OCI-LY1 (cell line): ENCODE results near the gene CACNB1.
"Not testable (repeated sequence)": the region's sequence is repeated elsewhere in the genome, so short reads cannot be mapped to it uniquely, and the experiment has no call there.

Experiments
- H2AFZ ChIP-seq: fragments of 200-600 bp; sonication (generic), shearing (Covaris generic); 2 replicates; pipeline ENCODE4 v1.6.0; 2014; ENCODE audit warnings: antibody characterized with exemption, mild to moderate bottlenecking, low read length
- H3F3A ChIP-seq: fragments of 200-600 bp; sonication (generic), shearing (Covaris generic); 2 replicates; pipeline ENCODE4 v1.6.0; 2014; ENCODE audit warnings: mild to moderate bottlenecking, antibody characterized with exemption, low read length, moderate library complexity; ENCODE audit not compliant: insufficient read depth
- H3K27ac ChIP-seq: fragments of 200-600 bp; sonication (generic); 2 replicates; pipeline ENCODE4 v1.5.1; 2014; ENCODE audit warnings: low read length, mixed run types, mild to moderate bottlenecking, low read depth; ENCODE audit not compliant: poor library complexity, severe bottlenecking
- H3K27me3 ChIP-seq: fragments of 200-600 bp; sonication (generic); 2 replicates; pipeline ENCODE4 v1.6.0; 2014; ENCODE audit warnings: antibody characterized with exemption, mild to moderate bottlenecking, low read length, moderate library complexity; ENCODE audit not compliant: insufficient read depth
- H3K36me3 ChIP-seq: fragments of 200-600 bp; sonication (generic); 2 replicates; pipeline ENCODE4 v1.6.1; 2014; ENCODE audit warnings: mild to moderate bottlenecking, antibody characterized with exemption, low read length, moderate library complexity, mixed read lengths; ENCODE audit not compliant: insufficient read depth
- H3K4me1 ChIP-seq: fragments of 200-600 bp; sonication (generic); 2 replicates; pipeline ENCODE4 v1.5.1; 2014; ENCODE audit warnings: mild to moderate bottlenecking, low read length, moderate library complexity; ENCODE audit not compliant: insufficient read depth, severe bottlenecking
- H3K4me2 ChIP-seq: fragments of 200-600 bp; sonication (generic), shearing (Covaris generic); 2 replicates; pipeline ENCODE4 v1.6.1; 2014; ENCODE audit warnings: low read length
- H3K4me3 ChIP-seq: fragments of 200-600 bp; sonication (generic); 2 replicates; pipeline ENCODE4 v1.5.1; 2014; ENCODE audit warnings: low read length, low read depth, mild to moderate bottlenecking, mixed read lengths; ENCODE audit not compliant: poor library complexity, severe bottlenecking
- H3K79me2 ChIP-seq: fragments of 200-600 bp; shearing (Covaris generic); 2 replicates; pipeline ENCODE4 v1.6.1; 2016; ENCODE audit warnings: mixed run types, low read length, mixed read lengths; ENCODE audit not compliant: insufficient read depth
- H3K9ac ChIP-seq: fragments of 200-600 bp; sonication (generic), shearing (Covaris generic); 2 replicates; pipeline ENCODE4 v1.6.1; 2014; ENCODE audit warnings: mild to moderate bottlenecking, low read length, mixed read lengths
- H3K9me2 ChIP-seq: fragments of 200-600 bp; sonication (generic), shearing (Covaris generic); 2 replicates; pipeline ENCODE4 v1.6.1; 2014; ENCODE audit warnings: low read depth, mild to moderate bottlenecking, low read length, mixed read lengths
- H3K9me3 ChIP-seq: fragments of 200-600 bp; shearing (Covaris generic); 2 replicates; pipeline ENCODE4 v1.6.1; 2014; ENCODE audit warnings: low read length, mixed read lengths
- H4K20me1 ChIP-seq: fragments of 200-600 bp; sonication (generic), shearing (Covaris generic); 2 replicates; pipeline ENCODE4 v1.6.0; 2016; ENCODE audit warnings: mild to moderate bottlenecking, low read length; ENCODE audit not compliant: insufficient read depth
- EZH2 ChIP-seq: fragments of 200-600 bp; sonication (generic), shearing (Covaris generic); IDR thresholded peaks from 2 replicates; pipeline ENCODE4 v1.8.0; 2017; ENCODE audit warnings: borderline replicate concordance, mixed run types, mild to moderate bottlenecking, antibody characterized with exemption, low read length, moderate library complexity, mixed read lengths
- TF ChIP-seq, protein P1 (sequence below): fragments of 200-600 bp; sonication (generic), shearing (Covaris generic); IDR thresholded peaks from 2 replicates; pipeline ENCODE4 v1.5.1; 2017; ENCODE audit warnings: mild to moderate bottlenecking, antibody characterized with exemption, low read length, moderate library complexity, mixed read lengths

The CACNB1 gene

DNA sequence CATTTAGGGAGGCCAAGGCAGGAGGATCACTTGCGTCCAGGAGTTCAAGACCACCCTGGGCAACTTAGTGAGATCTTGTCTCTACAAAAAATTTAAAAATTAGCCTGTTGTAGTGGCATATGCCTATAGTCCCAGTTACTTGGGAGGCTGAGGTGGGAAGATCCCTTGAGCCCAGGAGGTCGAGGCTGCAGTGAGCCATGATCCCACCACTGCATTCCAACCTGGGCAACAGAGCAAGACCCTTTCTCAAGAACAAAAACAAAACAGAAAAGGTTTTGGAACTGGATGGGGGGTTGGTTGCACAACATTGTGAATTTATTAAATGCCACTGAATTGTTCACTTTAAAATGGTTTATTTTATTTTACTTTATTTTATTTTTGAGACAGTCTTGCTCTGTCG is 67.3 kb downstream of the CACNB1 start:
- H4K20me1 ChIP-seq: no peaks in the 10 kb centered on the region
- H3K27me3 ChIP-seq: peaks cover 7% of the 10 kb centered on the region; the same call in 1 of the 2 replicates
- H3F3A ChIP-seq: no peaks in the 10 kb centered on the region
- H3K27ac ChIP-seq: no peak overlapping the region
- TF ChIP-seq EZH2: no peak
- TF ChIP-seq, protein P1, sequence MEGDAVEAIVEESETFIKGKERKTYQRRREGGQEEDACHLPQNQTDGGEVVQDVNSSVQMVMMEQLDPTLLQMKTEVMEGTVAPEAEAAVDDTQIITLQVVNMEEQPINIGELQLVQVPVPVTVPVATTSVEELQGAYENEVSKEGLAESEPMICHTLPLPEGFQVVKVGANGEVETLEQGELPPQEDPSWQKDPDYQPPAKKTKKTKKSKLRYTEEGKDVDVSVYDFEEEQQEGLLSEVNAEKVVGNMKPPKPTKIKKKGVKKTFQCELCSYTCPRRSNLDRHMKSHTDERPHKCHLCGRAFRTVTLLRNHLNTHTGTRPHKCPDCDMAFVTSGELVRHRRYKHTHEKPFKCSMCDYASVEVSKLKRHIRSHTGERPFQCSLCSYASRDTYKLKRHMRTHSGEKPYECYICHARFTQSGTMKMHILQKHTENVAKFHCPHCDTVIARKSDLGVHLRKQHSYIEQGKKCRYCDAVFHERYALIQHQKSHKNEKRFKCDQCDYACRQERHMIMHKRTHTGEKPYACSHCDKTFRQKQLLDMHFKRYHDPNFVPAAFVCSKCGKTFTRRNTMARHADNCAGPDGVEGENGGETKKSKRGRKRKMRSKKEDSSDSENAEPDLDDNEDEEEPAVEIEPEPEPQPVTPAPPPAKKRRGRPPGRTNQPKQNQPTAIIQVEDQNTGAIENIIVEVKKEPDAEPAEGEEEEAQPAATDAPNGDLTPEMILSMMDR: no peak
- no peaks in the 10 kb centered on the region for H3K4me1 ChIP-seq
- H2AFZ ChIP-seq: no peak overlapping the region
- no peak overlapping the region for H3K9ac ChIP-seq
- no peaks in the 10 kb centered on the region for H3K36me3 ChIP-seq
- no peak overlapping the region for H3K4me2 ChIP-seq
- H3K9me3 ChIP-seq: no peaks in the 10 kb centered on the region
- no peaks in the 10 kb centered on the region for H3K9me2 ChIP-seq
- no peak overlapping the region for H3K4me3 ChIP-seq
- H3K79me2 ChIP-seq: no peaks in the 10 kb centered on the region

DNA sequence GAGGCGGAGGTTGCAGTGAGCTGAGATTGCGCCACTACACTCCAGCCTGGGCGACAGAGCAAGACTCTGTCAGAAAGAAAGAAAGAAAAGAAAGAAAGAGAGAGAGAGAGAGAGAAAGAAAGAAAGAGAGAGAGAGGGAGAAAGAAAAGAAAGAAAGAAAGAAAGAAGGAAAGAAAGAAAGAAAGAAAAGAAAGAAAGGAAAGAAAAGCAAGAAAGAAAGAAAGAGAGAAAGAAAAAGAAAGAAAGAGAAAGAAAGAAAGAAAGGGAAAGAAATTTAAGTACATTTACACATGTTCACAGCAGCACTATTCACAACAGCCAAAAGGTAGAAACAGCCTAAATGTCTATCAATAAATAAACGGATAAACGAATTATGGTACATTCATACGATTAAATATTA is 67.9 kb downstream of the CACNB1 start:
- not testable (repeated sequence) for H3K4me3 ChIP-seq, H3K27ac ChIP-seq, H3K4me2 ChIP-seq, H3K79me2 ChIP-seq, H3K9me3 ChIP-seq, H3K9me2 ChIP-seq, H2AFZ ChIP-seq, H3F3A ChIP-seq, H3K36me3 ChIP-seq, H3K4me1 ChIP-seq, H3K27me3 ChIP-seq, H3K9ac ChIP-seq, H4K20me1 ChIP-seq

DNA sequence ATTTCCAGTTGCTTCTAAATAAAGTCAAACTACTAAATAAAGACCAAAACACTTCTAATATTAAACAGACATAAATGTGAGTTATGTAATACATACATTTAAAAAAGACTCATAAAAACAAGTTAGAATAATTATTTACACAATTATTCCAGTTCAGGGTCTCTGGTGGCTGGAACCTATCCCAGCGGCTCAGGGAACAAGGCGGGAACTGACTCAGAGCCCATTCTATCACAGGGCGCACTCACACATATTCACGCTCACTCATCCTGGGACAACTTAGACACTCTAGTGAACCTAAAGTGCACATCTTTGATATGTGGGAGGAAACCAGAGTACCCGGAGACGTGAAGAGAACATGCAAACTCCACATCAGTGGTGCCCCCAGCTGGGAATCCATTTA is 71.0 kb downstream of the CACNB1 start:
- H3K9me3 ChIP-seq: no peaks in the 10 kb centered on the region
- TF ChIP-seq, protein P1: no peak
- TF ChIP-seq EZH2: no peak
- no peak overlapping the region for H3K27ac ChIP-seq
- H3K4me2 ChIP-seq: no peak overlapping the region
- no peaks in the 10 kb centered on the region for H4K20me1 ChIP-seq
- H3F3A ChIP-seq: no peaks in the 10 kb centered on the region
- H3K79me2 ChIP-seq: no peaks in the 10 kb centered on the region
- no peak overlapping the region for H3K9ac ChIP-seq
- no peaks in the 10 kb centered on the region for H3K4me1 ChIP-seq
- H2AFZ ChIP-seq: no peak overlapping the region
- no peak overlapping the region for H3K4me3 ChIP-seq
- H3K36me3 ChIP-seq: no peaks in the 10 kb centered on the region
- no peaks in the 10 kb centered on the region for H3K9me2 ChIP-seq
- no peaks in the 10 kb centered on the region for H3K27me3 ChIP-seq

DNA sequence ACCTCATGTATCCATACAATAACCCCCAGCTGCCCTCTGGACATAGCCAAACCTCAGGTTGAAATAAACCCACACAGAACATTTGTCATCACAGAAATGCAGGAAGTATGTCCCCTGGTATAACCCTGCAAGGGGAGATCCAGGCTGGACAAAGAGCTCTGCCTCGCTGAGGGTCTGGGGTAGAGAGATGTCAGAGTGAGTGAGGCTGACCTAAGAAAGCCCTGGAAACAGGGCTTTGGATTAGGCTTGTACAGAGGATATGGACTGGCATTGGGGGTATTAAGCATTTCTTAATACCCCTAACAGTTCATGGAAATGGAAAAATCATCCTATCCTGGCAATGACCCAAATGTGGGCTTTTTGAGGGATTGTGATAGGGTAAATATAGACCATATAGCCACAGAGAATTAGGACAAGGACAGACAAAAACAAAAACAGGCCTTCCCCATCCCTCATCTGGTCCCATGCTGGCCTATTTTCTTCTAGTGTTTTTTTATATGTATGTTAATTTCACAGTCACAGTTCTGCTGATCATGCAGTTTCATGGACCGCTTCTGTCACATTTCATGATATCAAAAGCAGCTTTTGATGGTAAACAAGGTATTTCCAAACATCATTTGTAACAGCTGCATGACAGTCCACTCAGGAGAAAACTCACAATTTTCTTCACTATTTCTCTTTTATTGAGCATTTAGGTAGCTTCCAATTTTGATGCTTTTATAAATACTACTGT is 72.2 kb downstream of the CACNB1 start:
- no peak overlapping the region for H3K27ac ChIP-seq
- H3K9ac ChIP-seq: no peak overlapping the region
- no peaks in the 10 kb centered on the region for H3K27me3 ChIP-seq
- no peaks in the 10 kb centered on the region for H4K20me1 ChIP-seq
- TF ChIP-seq EZH2: no peak
- TF ChIP-seq, protein P1: no peak
- no peak overlapping the region for H3K4me3 ChIP-seq
- no peaks in the 10 kb centered on the region for H3K36me3 ChIP-seq
- no peaks in the 10 kb centered on the region for H3K9me3 ChIP-seq
- no peaks in the 10 kb centered on the region for H3K4me1 ChIP-seq
- H3K79me2 ChIP-seq: no peaks in the 10 kb centered on the region
- no peaks in the 10 kb centered on the region for H3F3A ChIP-seq
- no peak overlapping the region for H2AFZ ChIP-seq
- no peaks in the 10 kb centered on the region for H3K9me2 ChIP-seq
- no peak overlapping the region for H3K4me2 ChIP-seq
